Osteoblast (primary cell): ENCODE measurements around the gene RXFP2. TPM values are rescaled to one million over a fixed set of nuclear protein-coding genes. Genes with fewer than 3 reads are reported as not detected.

Experiments
- DNase-seq: peaks from one replicate; pipeline ENCODE4 v3.0.0; 2011; ENCODE audit warnings: low spot score, mixed read lengths; ENCODE audit not compliant: insufficient read length; ENCODE audit errors: missing footprints
- H2AFZ ChIP-seq: 2 replicates; pipeline ENCODE4 v1.6.0; 2011; ENCODE audit warnings: mild to moderate bottlenecking, low read length
- H3K27ac ChIP-seq: 2 replicates; pipeline ENCODE4 v1.5.1; 2011; ENCODE audit warnings: mild to moderate bottlenecking, low read depth, low read length, moderate library complexity
- H3K27me3 ChIP-seq: 2 replicates; pipeline ENCODE4 v1.6.0; 2012; ENCODE audit warnings: mild to moderate bottlenecking, control low read depth, inconsistent platforms, low read length, moderate library complexity; ENCODE audit not compliant: insufficient read depth
- H3K36me3 ChIP-seq: 2 replicates; pipeline ENCODE4 v1.5.1; 2011; ENCODE audit warnings: mild to moderate bottlenecking, low read length, control low read depth, moderate library complexity; ENCODE audit not compliant: insufficient read depth
- H3K4me1 ChIP-seq: 2 replicates; pipeline ENCODE4 v1.5.1; 2011; ENCODE audit warnings: mild to moderate bottlenecking, low read length, control low read depth, moderate library complexity; ENCODE audit not compliant: insufficient read depth
- H3K4me2 ChIP-seq: 2 replicates; pipeline ENCODE4 v1.6.0; 2011; ENCODE audit warnings: mild to moderate bottlenecking, low read length; ENCODE audit not compliant: insufficient read depth
- H3K4me3 ChIP-seq: fragments of 200-600 bp; sonication (generic); 3 replicates; pipeline ENCODE4 v1.5.1; 2012; ENCODE audit warnings: mild to moderate bottlenecking, low read length, inconsistent platforms; ENCODE audit not compliant: insufficient read depth
- H3K79me2 ChIP-seq: 2 replicates; pipeline ENCODE4 v1.6.0; 2012; ENCODE audit warnings: mild to moderate bottlenecking, low read length, control low read depth, inconsistent platforms; ENCODE audit not compliant: insufficient read depth
- H3K9me3 ChIP-seq: 2 replicates; pipeline ENCODE4 v1.5.1; 2011; ENCODE audit warnings: low read depth, low read length, control low read depth
- H4K20me1 ChIP-seq: 2 replicates; pipeline ENCODE4 v1.6.0; 2012; ENCODE audit warnings: mild to moderate bottlenecking, low read length, control low read depth; ENCODE audit not compliant: insufficient read depth
- total RNA-seq: library from RNA; depleted of rRNA; stranded (reverse); fragments of >200 nt; gene quantifications from 2 replicates; pipeline ENCODE4 v1.2.3, GENCODE V29; 2012
- TF ChIP-seq, protein P1 (sequence below): IDR thresholded peaks from 2 replicates; pipeline ENCODE4 v1.5.1; 2011; ENCODE audit warnings: mild to moderate bottlenecking, low read depth, low read length, moderate library complexity; ENCODE audit errors: extremely low read depth

Gene RXFP2
- total RNA-seq, 1 donor: not detected

DNA sequence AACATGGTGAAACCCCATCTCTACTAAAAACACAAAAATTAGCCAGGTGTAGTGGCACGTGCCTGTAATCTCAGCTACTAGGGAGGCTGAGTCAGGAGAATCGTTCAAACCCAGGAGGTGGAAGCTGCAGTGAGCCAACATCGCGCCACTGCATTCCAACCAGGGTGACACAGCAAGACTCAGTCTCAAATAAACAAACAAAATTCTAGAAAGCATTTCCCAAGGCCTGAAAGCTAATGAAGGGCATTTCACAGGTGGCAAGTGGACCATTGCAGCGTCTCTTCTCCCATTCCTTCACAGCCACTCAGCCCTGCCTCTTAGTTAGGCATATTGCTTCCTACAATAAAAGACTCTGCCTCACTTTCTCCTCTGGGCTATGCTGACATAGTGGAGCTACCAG, 13.5 kb upstream of the RXFP2 start:
- no peaks in the 10 kb centered on the region for H3K79me2 ChIP-seq
- no peak overlapping the region for H2AFZ ChIP-seq
- no peaks in the 10 kb centered on the region for H3K36me3 ChIP-seq

DNA sequence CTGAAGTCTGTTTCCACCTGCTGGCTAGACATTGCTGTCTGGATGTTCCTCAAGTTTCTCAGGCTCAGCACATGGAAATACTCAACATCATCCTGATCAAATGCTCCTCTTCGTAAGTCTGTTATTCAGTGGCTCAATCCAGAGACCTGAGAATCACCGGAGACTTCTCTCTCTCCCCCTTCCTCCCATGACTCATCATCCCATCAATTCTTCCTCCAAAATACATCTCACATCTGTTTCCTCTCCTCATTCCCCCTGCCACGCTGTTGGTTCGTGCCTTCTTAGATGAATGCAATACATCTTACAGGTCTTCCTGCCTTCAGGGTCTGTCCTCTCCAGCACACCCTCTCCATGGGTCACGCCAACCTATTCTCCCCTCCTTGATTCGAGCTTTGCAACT, 7.4 kb upstream of the RXFP2 start:
- Histone ChIP-seq H3K9me3 (no peaks in the 10 kb centered on the region), H3K4me3 (no peak overlapping the region), H2AFZ (peak overlapping the region; percentile 25), H4K20me1 (no peaks in the 10 kb centered on the region), H3K27me3 (no peaks in the 10 kb centered on the region), H3K4me2 (peak overlapping the region; percentile 80), H3K36me3 (no peaks in the 10 kb centered on the region), H3K27ac (no peak overlapping the region), H3K4me1 (peaks cover 8% of the 10 kb centered on the region), H3K79me2 (no peaks in the 10 kb centered on the region)
- TF ChIP-seq, protein P1, sequence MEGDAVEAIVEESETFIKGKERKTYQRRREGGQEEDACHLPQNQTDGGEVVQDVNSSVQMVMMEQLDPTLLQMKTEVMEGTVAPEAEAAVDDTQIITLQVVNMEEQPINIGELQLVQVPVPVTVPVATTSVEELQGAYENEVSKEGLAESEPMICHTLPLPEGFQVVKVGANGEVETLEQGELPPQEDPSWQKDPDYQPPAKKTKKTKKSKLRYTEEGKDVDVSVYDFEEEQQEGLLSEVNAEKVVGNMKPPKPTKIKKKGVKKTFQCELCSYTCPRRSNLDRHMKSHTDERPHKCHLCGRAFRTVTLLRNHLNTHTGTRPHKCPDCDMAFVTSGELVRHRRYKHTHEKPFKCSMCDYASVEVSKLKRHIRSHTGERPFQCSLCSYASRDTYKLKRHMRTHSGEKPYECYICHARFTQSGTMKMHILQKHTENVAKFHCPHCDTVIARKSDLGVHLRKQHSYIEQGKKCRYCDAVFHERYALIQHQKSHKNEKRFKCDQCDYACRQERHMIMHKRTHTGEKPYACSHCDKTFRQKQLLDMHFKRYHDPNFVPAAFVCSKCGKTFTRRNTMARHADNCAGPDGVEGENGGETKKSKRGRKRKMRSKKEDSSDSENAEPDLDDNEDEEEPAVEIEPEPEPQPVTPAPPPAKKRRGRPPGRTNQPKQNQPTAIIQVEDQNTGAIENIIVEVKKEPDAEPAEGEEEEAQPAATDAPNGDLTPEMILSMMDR: no peak
- DNase-seq: no peak

More for the DNA sequence above, 13.5 kb upstream of the RXFP2 start:
- no peaks in the 10 kb centered on the region for H3K27me3 ChIP-seq
- H3K4me1 ChIP-seq: peaks cover 7% of the 10 kb centered on the region
- H3K27ac ChIP-seq: no peak overlapping the region
- no peaks in the 10 kb centered on the region for H3K9me3 ChIP-seq
- H4K20me1 ChIP-seq: no peaks in the 10 kb centered on the region
- TF ChIP-seq, protein P1: no peak
- peak; percentile 49 for DNase-seq
- no peak overlapping the region for H3K4me3 ChIP-seq
- H3K4me2 ChIP-seq: no peak overlapping the region

DNA sequence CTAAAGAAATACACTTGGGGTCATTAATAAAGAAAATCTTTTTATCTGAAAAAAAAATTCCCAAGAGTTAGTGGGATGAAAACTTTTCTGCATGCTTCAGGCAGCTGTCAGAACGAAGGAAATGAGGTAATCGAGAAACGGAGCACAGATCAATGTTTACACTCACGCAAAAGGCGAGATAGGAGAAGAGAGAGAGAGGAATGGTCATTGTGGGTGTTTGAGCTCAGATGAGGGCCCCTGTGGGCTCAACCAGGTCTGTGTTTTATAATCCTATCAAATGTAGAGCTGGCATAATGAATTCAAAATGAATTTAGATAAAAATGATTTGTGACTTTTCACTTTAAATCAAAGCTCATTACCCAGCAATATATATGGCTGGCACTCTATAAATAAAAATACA, 6.3 kb upstream of the RXFP2 start:
- Histone ChIP-seq H3K27me3 (no peaks in the 10 kb centered on the region), H3K79me2 (no peaks in the 10 kb centered on the region), H3K4me1 (peaks cover 8% of the 10 kb centered on the region), H3K4me2 (peak overlapping the region; percentile 80), H2AFZ (peak overlapping the region; percentile 25), H3K9me3 (no peaks in the 10 kb centered on the region), H4K20me1 (no peaks in the 10 kb centered on the region), H3K36me3 (no peaks in the 10 kb centered on the region), H3K27ac (peak overlapping the region; percentile 9), H3K4me3 (peak overlapping the region; percentile 62)
- TF ChIP-seq, protein P1: no peak
- no peak for DNase-seq

DNA sequence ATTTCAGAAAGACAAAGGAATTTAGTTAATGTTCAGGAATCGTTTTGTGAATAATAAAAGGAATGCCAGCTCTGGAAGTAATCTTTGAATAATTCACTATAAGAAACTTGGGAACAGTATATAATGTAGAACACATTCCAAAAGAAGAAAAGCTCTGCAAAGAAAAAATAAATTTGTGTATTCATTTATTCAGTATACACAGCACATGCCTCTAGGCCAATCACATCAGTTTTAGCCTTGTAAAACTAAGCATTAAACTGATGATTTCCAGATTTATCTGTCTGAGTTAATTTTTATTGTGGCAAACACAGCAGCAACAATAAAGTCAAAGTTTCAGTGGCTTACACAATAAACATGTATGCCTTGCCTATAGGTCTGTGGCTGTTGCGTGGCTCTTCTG, 5.7 kb upstream of the RXFP2 start:
- Histone ChIP-seq H3K79me2 (no peaks in the 10 kb centered on the region), H3K4me3 (no peak overlapping the region), H3K36me3 (no peaks in the 10 kb centered on the region), H3K9me3 (no peaks in the 10 kb centered on the region), H3K4me1 (peaks cover 8% of the 10 kb centered on the region), H4K20me1 (no peaks in the 10 kb centered on the region), H3K27me3 (no peaks in the 10 kb centered on the region), H3K27ac (no peak overlapping the region), H2AFZ (no peak overlapping the region), H3K4me2 (no peak overlapping the region)
- TF ChIP-seq, protein P1: no peak
- no peak for DNase-seq
